ENCODE measurements around the gene CSRP3. TPM values are rescaled to one million over a fixed set of nuclear protein-coding genes. Genes with fewer than 3 reads are reported as not detected.

CSRP3 gene
- total and polyA plus RNA-seq, 2 donors (not counting 1 experiment from before 2014, with no cell fraction given), result not detected

DNA sequence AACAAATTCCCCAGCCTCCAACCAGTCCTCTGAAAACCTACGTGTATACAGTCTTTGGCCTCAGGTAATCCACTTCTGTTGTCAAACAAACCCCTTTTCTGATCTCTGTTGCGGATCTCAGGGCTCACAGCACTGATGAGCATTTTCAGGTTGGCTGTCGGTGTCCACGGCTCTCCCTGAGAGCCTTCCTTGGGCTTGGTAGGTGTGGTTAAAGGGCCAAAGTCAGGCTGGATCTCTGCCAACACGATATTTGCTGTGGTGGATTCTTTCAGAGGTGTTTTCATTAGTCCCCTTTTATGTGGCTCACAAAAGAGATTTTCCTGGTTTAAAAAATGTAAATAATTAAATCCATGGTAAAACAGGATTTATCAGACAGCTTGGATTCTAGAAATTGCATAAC, 36.0 kb upstream of the CSRP3 start:
- no peak overlapping the region for H3K4me2 ChIP-seq (ENCODE audit: extremely low read depth, insufficient read depth, low read length)
- TF ChIP-seq, protein P1, sequence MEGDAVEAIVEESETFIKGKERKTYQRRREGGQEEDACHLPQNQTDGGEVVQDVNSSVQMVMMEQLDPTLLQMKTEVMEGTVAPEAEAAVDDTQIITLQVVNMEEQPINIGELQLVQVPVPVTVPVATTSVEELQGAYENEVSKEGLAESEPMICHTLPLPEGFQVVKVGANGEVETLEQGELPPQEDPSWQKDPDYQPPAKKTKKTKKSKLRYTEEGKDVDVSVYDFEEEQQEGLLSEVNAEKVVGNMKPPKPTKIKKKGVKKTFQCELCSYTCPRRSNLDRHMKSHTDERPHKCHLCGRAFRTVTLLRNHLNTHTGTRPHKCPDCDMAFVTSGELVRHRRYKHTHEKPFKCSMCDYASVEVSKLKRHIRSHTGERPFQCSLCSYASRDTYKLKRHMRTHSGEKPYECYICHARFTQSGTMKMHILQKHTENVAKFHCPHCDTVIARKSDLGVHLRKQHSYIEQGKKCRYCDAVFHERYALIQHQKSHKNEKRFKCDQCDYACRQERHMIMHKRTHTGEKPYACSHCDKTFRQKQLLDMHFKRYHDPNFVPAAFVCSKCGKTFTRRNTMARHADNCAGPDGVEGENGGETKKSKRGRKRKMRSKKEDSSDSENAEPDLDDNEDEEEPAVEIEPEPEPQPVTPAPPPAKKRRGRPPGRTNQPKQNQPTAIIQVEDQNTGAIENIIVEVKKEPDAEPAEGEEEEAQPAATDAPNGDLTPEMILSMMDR (conservative IDR thresholded peaks at IDR 0.05 in 1 of 2, IDR thresholded peaks at IDR 0.05 in 1 of 2; ENCODE audit: low read depth in 1 of 2, low read length in 2 of 2), result no peak
- TF ChIP-seq EZH2 (IDR thresholded peaks at IDR 0.05; ENCODE audit: low read length, missing control alignments), result no peak

DNA sequence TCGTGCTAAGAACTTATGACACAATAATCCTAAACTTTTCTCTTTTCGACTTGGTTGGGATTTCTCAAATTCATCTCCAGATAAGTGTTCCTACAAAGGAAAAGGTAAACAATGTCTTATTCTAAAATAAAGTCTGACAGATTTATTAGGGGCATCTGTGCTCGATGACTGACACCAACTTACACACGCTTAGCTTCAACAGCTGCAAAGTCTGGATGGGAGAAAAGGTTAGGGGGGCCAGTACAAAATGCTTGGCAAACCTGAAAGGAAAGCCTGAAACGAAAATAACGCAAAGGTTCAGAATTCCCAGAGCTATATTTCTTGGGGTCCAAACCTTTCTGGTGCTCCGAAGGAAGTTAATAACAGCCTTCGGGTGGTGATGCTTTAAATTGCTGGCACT, 35.6 kb upstream of the CSRP3 start:
- Histone ChIP-seq H4K20me1 (ENCODE audit: control insufficient read depth, extremely low read depth, insufficient read depth, low read length) (no peaks in the 10 kb centered on the region), H3K27me3 (ENCODE audit: control insufficient read depth, insufficient read depth, low read length) (peaks cover 6% of the 10 kb centered on the region), H3K79me2 (ENCODE audit: control insufficient read depth, insufficient read depth, low read length) (no peaks in the 10 kb centered on the region), H3K36me3 (ENCODE audit: control insufficient read depth, insufficient read depth, low read length) (no peaks in the 10 kb centered on the region), H2AFZ (ENCODE audit: low read length) (no peak overlapping the region), H3K9me3 (ENCODE audit: control insufficient read depth, insufficient read depth, low read depth, low read length) (no peaks in the 10 kb centered on the region), H3K4me1 (ENCODE audit: control insufficient read depth, extremely low read depth, insufficient read depth, low read length) (no peaks in the 10 kb centered on the region), H3K4me3 (replicated peaks in 1 of 4; ENCODE audit: control extremely low read depth in 1 of 4, insufficient read depth in 1 of 4, low read depth in 3 of 4, low read length in 4 of 4) (no peak overlapping the region), H3K4me2 (ENCODE audit: extremely low read depth, insufficient read depth, low read length) (no peak overlapping the region), H3K9ac (ENCODE audit: insufficient read depth, low read length) (no peak overlapping the region), H3K27ac (ENCODE audit: insufficient read depth, low read length) (no peak overlapping the region)
- TF ChIP-seq, protein P1 (conservative IDR thresholded peaks at IDR 0.05 in 1 of 2, IDR thresholded peaks at IDR 0.05 in 1 of 2; ENCODE audit: low read depth in 1 of 2, low read length in 2 of 2), result no peak
- no peak for TF ChIP-seq EZH2 (IDR thresholded peaks at IDR 0.05; ENCODE audit: low read length, missing control alignments)
- no peak for DNase-seq (ENCODE audit: low read depth in 2 of 2)

More for the DNA sequence above, 36.0 kb upstream of the CSRP3 start:
- DNase-seq (ENCODE audit: low read depth in 2 of 2), result no peak
- H3K4me3 ChIP-seq (replicated peaks in 1 of 4; ENCODE audit: control extremely low read depth in 1 of 4, insufficient read depth in 1 of 4, low read depth in 3 of 4, low read length in 4 of 4), result no peak overlapping the region
- no peaks in the 10 kb centered on the region for H3K9me3 ChIP-seq (ENCODE audit: control insufficient read depth, insufficient read depth, low read depth, low read length)
- no peak overlapping the region for H3K9ac ChIP-seq (ENCODE audit: insufficient read depth, low read length)
- H3K4me1 ChIP-seq (ENCODE audit: control insufficient read depth, extremely low read depth, insufficient read depth, low read length), result no peaks in the 10 kb centered on the region
- no peak overlapping the region for H3K27ac ChIP-seq (ENCODE audit: insufficient read depth, low read length)
- H3K36me3 ChIP-seq (ENCODE audit: control insufficient read depth, insufficient read depth, low read length), result no peaks in the 10 kb centered on the region
- no peak overlapping the region for H2AFZ ChIP-seq (ENCODE audit: low read length)
- peaks cover 11% of the 10 kb centered on the region for H3K27me3 ChIP-seq (ENCODE audit: control insufficient read depth, insufficient read depth, low read length)
- no peaks in the 10 kb centered on the region for H4K20me1 ChIP-seq (ENCODE audit: control insufficient read depth, extremely low read depth, insufficient read depth, low read length)
- no peaks in the 10 kb centered on the region for H3K79me2 ChIP-seq (ENCODE audit: control insufficient read depth, insufficient read depth, low read length)

- TF ChIP-seq, protein P1 (conservative IDR thresholded peaks at IDR 0.05 in 1 of 2, IDR thresholded peaks at IDR 0.05 in 1 of 2; ENCODE audit: low read depth in 1 of 2, low read length in 2 of 2), result no peak
- no peak for TF ChIP-seq EZH2 (IDR thresholded peaks at IDR 0.05; ENCODE audit: low read length, missing control alignments)
- H3K4me2 ChIP-seq (ENCODE audit: extremely low read depth, insufficient read depth, low read length), result no peak overlapping the region
- H3K9me3 ChIP-seq (ENCODE audit: control insufficient read depth, insufficient read depth, low read depth, low read length), result no peaks in the 10 kb centered on the region
- H3K4me3 ChIP-seq (replicated peaks in 1 of 4; ENCODE audit: control extremely low read depth in 1 of 4, insufficient read depth in 1 of 4, low read depth in 3 of 4, low read length in 4 of 4), result no peak overlapping the region
- H3K9ac ChIP-seq (ENCODE audit: insufficient read depth, low read length), result no peak overlapping the region
- no peak overlapping the region for H2AFZ ChIP-seq (ENCODE audit: low read length)
- no peak overlapping the region for H3K27ac ChIP-seq (ENCODE audit: insufficient read depth, low read length)
- H4K20me1 ChIP-seq (ENCODE audit: control insufficient read depth, extremely low read depth, insufficient read depth, low read length), result no peaks in the 10 kb centered on the region
- no peak for DNase-seq (ENCODE audit: low read depth in 2 of 2)
- no peaks in the 10 kb centered on the region for H3K27me3 ChIP-seq (ENCODE audit: control insufficient read depth, insufficient read depth, low read length)
- H3K36me3 ChIP-seq (ENCODE audit: control insufficient read depth, insufficient read depth, low read length), result no peaks in the 10 kb centered on the region
- H3K79me2 ChIP-seq (ENCODE audit: control insufficient read depth, insufficient read depth, low read length), result no peaks in the 10 kb centered on the region
- H3K4me1 ChIP-seq (ENCODE audit: control insufficient read depth, extremely low read depth, insufficient read depth, low read length), result no peaks in the 10 kb centered on the region
These were observed 32.5 kb upstream of the CSRP3 start for GRCh38 chr11:19234231-19234817.

Data from fibroblast of lung (primary cell).